Osteoblast (primary cell): ENCODE measurements around the gene YWHAB. TPM values are rescaled to one million over a fixed set of nuclear protein-coding genes. Genes with fewer than 3 reads are reported as not detected.

Experiments used
- DNase-seq: peaks from one replicate; pipeline ENCODE4 v3.0.0; 2011; ENCODE audit warnings: low spot score, mixed read lengths; ENCODE audit not compliant: insufficient read length; ENCODE audit errors: missing footprints
- H2AFZ ChIP-seq: 2 replicates; pipeline ENCODE4 v1.6.0; 2011; ENCODE audit warnings: mild to moderate bottlenecking, low read length
- H3K27ac ChIP-seq: 2 replicates; pipeline ENCODE4 v1.5.1; 2011; ENCODE audit warnings: mild to moderate bottlenecking, low read depth, low read length, moderate library complexity
- H3K27me3 ChIP-seq: 2 replicates; pipeline ENCODE4 v1.6.0; 2012; ENCODE audit warnings: mild to moderate bottlenecking, control low read depth, inconsistent platforms, low read length, moderate library complexity; ENCODE audit not compliant: insufficient read depth
- H3K36me3 ChIP-seq: 2 replicates; pipeline ENCODE4 v1.5.1; 2011; ENCODE audit warnings: mild to moderate bottlenecking, low read length, control low read depth, moderate library complexity; ENCODE audit not compliant: insufficient read depth
- H3K4me1 ChIP-seq: 2 replicates; pipeline ENCODE4 v1.5.1; 2011; ENCODE audit warnings: mild to moderate bottlenecking, low read length, control low read depth, moderate library complexity; ENCODE audit not compliant: insufficient read depth
- H3K4me2 ChIP-seq: 2 replicates; pipeline ENCODE4 v1.6.0; 2011; ENCODE audit warnings: mild to moderate bottlenecking, low read length; ENCODE audit not compliant: insufficient read depth
- H3K4me3 ChIP-seq: fragments of 200-600 bp; sonication (generic); 3 replicates; pipeline ENCODE4 v1.5.1; 2012; ENCODE audit warnings: mild to moderate bottlenecking, low read length, inconsistent platforms; ENCODE audit not compliant: insufficient read depth
- H3K79me2 ChIP-seq: 2 replicates; pipeline ENCODE4 v1.6.0; 2012; ENCODE audit warnings: mild to moderate bottlenecking, low read length, control low read depth, inconsistent platforms; ENCODE audit not compliant: insufficient read depth
- H3K9me3 ChIP-seq: 2 replicates; pipeline ENCODE4 v1.5.1; 2011; ENCODE audit warnings: low read depth, low read length, control low read depth
- H4K20me1 ChIP-seq: 2 replicates; pipeline ENCODE4 v1.6.0; 2012; ENCODE audit warnings: mild to moderate bottlenecking, low read length, control low read depth; ENCODE audit not compliant: insufficient read depth
- CTCF ChIP-seq: IDR thresholded peaks from 2 replicates; pipeline ENCODE4 v1.5.1; 2011; ENCODE audit warnings: mild to moderate bottlenecking, low read depth, low read length, moderate library complexity; ENCODE audit errors: extremely low read depth
- total RNA-seq: library from RNA; depleted of rRNA; stranded (reverse); fragments of >200 nt; gene quantifications from 2 replicates; pipeline ENCODE4 v1.2.3, GENCODE V29; 2012

Gene YWHAB
- total RNA-seq, 1 donor, result 121 TPM

- no peak for TF ChIP-seq CTCF
- H3K4me3 ChIP-seq, result no peak overlapping the region
- H3K27ac ChIP-seq, result no peak overlapping the region
- no peaks in the 10 kb centered on the region for H3K9me3 ChIP-seq
- no peaks in the 10 kb centered on the region for H3K36me3 ChIP-seq
- no peaks in the 10 kb centered on the region for H3K79me2 ChIP-seq
- H4K20me1 ChIP-seq, result no peaks in the 10 kb centered on the region
- H3K27me3 ChIP-seq, result peaks cover 17% of the 10 kb centered on the region
- no peaks in the 10 kb centered on the region for H3K4me1 ChIP-seq
- DNase-seq, result peak; percentile 64
- no peak overlapping the region for H3K4me2 ChIP-seq
- no peak overlapping the region for H2AFZ ChIP-seq
These were observed 37.1 kb upstream of the YWHAB start for GRCh38 chr20:44848254-44849015.

DNA sequence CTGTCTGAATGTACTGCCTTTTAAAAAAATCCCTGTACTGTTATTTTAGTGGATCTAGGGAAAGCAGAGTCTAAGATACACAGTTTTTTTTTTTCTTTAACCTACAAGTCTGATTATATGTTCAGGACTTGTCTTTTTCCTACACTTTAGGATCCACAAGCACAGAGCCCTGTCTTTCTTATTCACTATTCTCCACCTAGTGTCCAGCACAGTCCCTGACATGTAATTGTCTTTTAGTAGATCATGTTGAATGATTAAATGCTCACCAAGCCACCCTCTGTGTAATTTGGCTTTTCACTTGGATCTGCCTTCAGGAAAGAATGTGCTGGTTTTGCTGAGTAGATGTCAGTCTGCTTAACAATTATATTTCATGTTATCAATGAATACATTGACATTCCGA lies 35.8 kb upstream of the YWHAB start:
- no peak overlapping the region for H2AFZ ChIP-seq
- peaks cover 15% of the 10 kb centered on the region for H3K27me3 ChIP-seq
- H3K4me3 ChIP-seq, result no peak overlapping the region
- H3K36me3 ChIP-seq, result no peaks in the 10 kb centered on the region
- no peaks in the 10 kb centered on the region for H3K79me2 ChIP-seq
- DNase-seq, result no peak
- H3K4me1 ChIP-seq, result no peaks in the 10 kb centered on the region
- TF ChIP-seq CTCF, result peak; percentile 14
- no peaks in the 10 kb centered on the region for H3K9me3 ChIP-seq
- H3K27ac ChIP-seq, result no peak overlapping the region
- H3K4me2 ChIP-seq, result no peak overlapping the region
- H4K20me1 ChIP-seq, result no peaks in the 10 kb centered on the region

DNA sequence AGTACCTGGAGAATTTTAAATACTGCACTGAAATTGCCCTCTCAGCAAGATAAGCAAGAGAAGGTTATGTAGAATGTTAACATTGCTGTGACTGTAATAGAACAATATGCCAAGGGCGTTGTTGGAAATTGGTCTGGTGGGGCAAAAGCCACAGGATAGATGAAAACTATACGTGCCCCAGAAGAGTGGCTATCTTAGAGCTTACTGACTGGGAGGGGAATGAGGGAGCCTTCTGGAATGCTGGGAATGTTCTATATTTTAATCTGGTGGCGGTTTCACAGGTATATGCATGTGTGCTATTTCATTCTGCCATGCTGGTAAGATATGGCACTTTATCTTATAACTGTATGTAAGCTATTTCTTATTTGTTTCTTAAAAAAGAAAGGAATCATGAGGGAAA lies 35.2 kb upstream of the YWHAB start:
- H3K4me2 ChIP-seq, result no peak overlapping the region
- no peaks in the 10 kb centered on the region for H4K20me1 ChIP-seq
- H3K79me2 ChIP-seq, result no peaks in the 10 kb centered on the region
- TF ChIP-seq CTCF, result no peak
- H3K27me3 ChIP-seq, result peaks cover 15% of the 10 kb centered on the region
- DNase-seq, result no peak
- H3K4me1 ChIP-seq, result no peaks in the 10 kb centered on the region
- no peaks in the 10 kb centered on the region for H3K9me3 ChIP-seq
- no peak overlapping the region for H2AFZ ChIP-seq
- no peak overlapping the region for H3K27ac ChIP-seq
- H3K36me3 ChIP-seq, result no peaks in the 10 kb centered on the region
- no peak overlapping the region for H3K4me3 ChIP-seq

DNA sequence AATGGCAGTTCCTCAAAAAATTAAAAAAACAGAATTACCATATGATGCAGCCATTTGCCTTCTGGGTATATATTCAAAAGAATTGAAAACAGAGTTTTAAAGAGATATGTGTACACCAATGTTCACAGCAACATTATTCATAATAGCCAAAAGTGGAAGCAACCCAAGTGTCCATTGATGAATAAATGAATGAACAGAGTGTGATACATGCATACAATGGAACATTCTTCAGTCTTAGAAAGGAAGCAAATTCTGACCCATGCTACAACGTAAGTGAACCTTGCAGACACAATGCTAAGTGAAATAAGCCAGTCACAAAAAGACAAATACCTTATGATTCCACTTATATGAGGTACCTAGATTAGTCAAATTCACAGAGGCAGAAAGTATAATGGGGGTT lies 34.7 kb upstream of the YWHAB start:
- Histone ChIP-seq H3K9me3 (no peaks in the 10 kb centered on the region), H3K27ac (no peak overlapping the region), H3K4me2 (no peak overlapping the region), H3K36me3 (no peaks in the 10 kb centered on the region), H4K20me1 (no peaks in the 10 kb centered on the region), H3K79me2 (no peaks in the 10 kb centered on the region), H3K27me3 (peaks cover 15% of the 10 kb centered on the region), H3K4me3 (no peak overlapping the region), H2AFZ (no peak overlapping the region), H3K4me1 (no peaks in the 10 kb centered on the region)
- no peak for TF ChIP-seq CTCF
- no peak for DNase-seq
